Fibroblast of skin of right quadriceps (primary cell): ENCODE results near the gene COMMD6.
"Not testable (repeated sequence)": the region's sequence is repeated elsewhere in the genome, so short reads cannot be mapped to it uniquely, and the experiment has no call there.

Experiments
- DNase-seq: peaks from one replicate; pipeline ENCODE4 v3.0.0-alpha.2; 2013

COMMD6 gene

GRCh38 chr13:75537401-75538365, at the start of gene COMMD6:
COMMD6 (minus strand) TSS chr13:75537841; CDS start chr13:75537805, 36 bp downstream.
- DNase-seq = peak; percentile 92

GRCh38 chr13:75585153-75585552, 47.5 kb upstream of the COMMD6 start:
- DNase-seq = no peak

- DNase-seq = no peak
Observed at GRCh38 chr13:75583091-75583490, 45.5 kb upstream of the COMMD6 start.

GRCh38 chr13:75581874-75582640, 44.4 kb upstream of the COMMD6 start:
- no peak for DNase-seq

- DNase-seq = no peak
Observed at GRCh38 chr13:75579529-75579928, 41.9 kb upstream of the COMMD6 start.

- no peak for DNase-seq
Observed at GRCh38 chr13:75569576-75569975, 31.9 kb upstream of the COMMD6 start.

GRCh38 chr13:75566658-75567057, 29.0 kb upstream of the COMMD6 start:
- DNase-seq = peak; percentile 59

- no peak for DNase-seq
Observed at GRCh38 chr13:75558145-75558840, 20.7 kb upstream of the COMMD6 start.

GRCh38 chr13:75556961-75557360, 19.3 kb upstream of the COMMD6 start:
- DNase-seq = no peak

GRCh38 chr13:75555836-75556235, 18.2 kb upstream of the COMMD6 start:
- DNase-seq = no peak

GRCh38 chr13:75554981-75555380, 17.3 kb upstream of the COMMD6 start:
- DNase-seq = no peak

- no peak for DNase-seq
Observed at GRCh38 chr13:75554464-75554863, 16.8 kb upstream of the COMMD6 start.

GRCh38 chr13:75550159-75550567, 12.5 kb upstream of the COMMD6 start:
- peak; percentile 67 for DNase-seq

GRCh38 chr13:75549262-75550158, 11.9 kb upstream of the COMMD6 start, which contains the start of gene UCHL3:
UCHL3 (plus strand) TSS chr13:75549791; CDS start chr13:75549821, 30 bp downstream.
- DNase-seq = peak; percentile 94

GRCh38 chr13:75547917-75548316, 10.3 kb upstream of the COMMD6 start:
- DNase-seq = no peak

- not testable (repeated sequence) for DNase-seq
Observed at GRCh38 chr13:75545386-75545785, 7.7 kb upstream of the COMMD6 start.

GRCh38 chr13:75544681-75545330, 7.2 kb upstream of the COMMD6 start:
- peak; percentile 85 for DNase-seq

GRCh38 chr13:75541961-75542360, 4.3 kb upstream of the COMMD6 start:
- no peak for DNase-seq

GRCh38 chr13:75541287-75541686, 3.6 kb upstream of the COMMD6 start:
- no peak for DNase-seq

- no peak for DNase-seq
Observed at GRCh38 chr13:75533861-75534260, 3.8 kb downstream of the COMMD6 start.

- no peak for DNase-seq
Observed at GRCh38 chr13:75530549-75530961, 7.1 kb downstream of the COMMD6 start.
